Sigmoid colon (tissue), 4 donors: Measurements from ENCODE around the gene PADI6.

ENCODE experiments used
- CTCF ChIP-seq, 4 experiments: fragments of 450-650 bp in 3 of 4; fragments of 200-600 bp in 1 of 4; IDR thresholded peaks; one replicate each; pipeline ENCODE4 v1.5.1; 2016 to 2019; ENCODE audit warnings: antibody characterized with exemption in 4 of 4, mild to moderate bottlenecking in 3 of 4, moderate library complexity in 2 of 4
- POLR2A ChIP-seq, 2 donors: fragments of 450-650 bp; IDR thresholded peaks; one replicate each; pipeline ENCODE4 v1.6.1; 2016; ENCODE audit warnings: antibody characterized with exemption in 2 of 2, mild to moderate bottlenecking in 2 of 2, moderate library complexity in 2 of 2
- POLR2AphosphoS5 ChIP-seq, 4 donors: sonication (generic); formaldehyde crosslinking; IDR thresholded peaks; one replicate each; pipeline ENCODE4 v1.6.1; 2017; ENCODE audit warnings: antibody characterized with exemption in 4 of 4

- TF ChIP-seq CTCF (IDR thresholded peaks at IDR 0.05): no peak
- no peak for TF ChIP-seq POLR2AphosphoS5 (IDR thresholded peaks at IDR 0.05)
- TF ChIP-seq POLR2A (IDR thresholded peaks at IDR 0.05): no peak
These were observed 29.8 kb downstream of the PADI6 start for GRCh38 chr1:17401841-17402240.
